GM23338 (cell line): Measurements from ENCODE around the gene JAG2. TPM values are rescaled to one million over a fixed set of nuclear protein-coding genes. Genes with fewer than 3 reads are reported as not detected.

ENCODE experiments used
- ATAC-seq: fragments of 200-7000 bp; cut with Tn5 transposase; 3 replicates; pipeline ENCODE4 v1.9.1; 2020
- DNase-seq: peaks from one replicate; pipeline ENCODE4 v3.0.0-alpha.2; 2015; ENCODE audit warnings: low spot score
- H2AFZ ChIP-seq: fragments of 200-600 bp; sonication (generic); 2 replicates; pipeline ENCODE4 v1.8.0; 2016; ENCODE audit warnings: antibody characterized with exemption, mild to moderate bottlenecking, moderate library complexity
- H3F3A ChIP-seq: fragments of 200-600 bp; sonication (generic); replicated peaks from 2 replicates; pipeline ENCODE4 v1.8.0; 2017; ENCODE audit warnings: antibody characterized with exemption, mixed run types, low read depth
- H3K27ac ChIP-seq: fragments of 200-600 bp; sonication (generic); 2 replicates; pipeline ENCODE4 v1.6.1; 2016; ENCODE audit warnings: low read depth
- H3K27me3 ChIP-seq: fragments of 200-600 bp; sonication (generic); 2 replicates; pipeline ENCODE4 v1.8.0; 2016; ENCODE audit warnings: mild to moderate bottlenecking, mixed run types, moderate library complexity; ENCODE audit not compliant: insufficient read depth
- H3K36me3 ChIP-seq: fragments of 200-600 bp; sonication (generic); 2 replicates; pipeline ENCODE4 v1.8.0; 2016; ENCODE audit warnings: mild to moderate bottlenecking; ENCODE audit not compliant: insufficient read depth
- H3K4me1 ChIP-seq: fragments of 200-600 bp; sonication (generic); 2 replicates; pipeline ENCODE4 v1.8.0; 2016; ENCODE audit warnings: mild to moderate bottlenecking, moderate library complexity; ENCODE audit not compliant: insufficient read depth
- H3K4me2 ChIP-seq: fragments of 200-600 bp; sonication (generic); 2 replicates; pipeline ENCODE4 v1.7.1; 2017; ENCODE audit warnings: mixed run types
- H3K4me3 ChIP-seq: fragments of 200-600 bp; sonication (generic); 2 replicates; pipeline ENCODE4 v1.6.1; 2016; ENCODE audit warnings: mixed run types
- H3K79me2 ChIP-seq: fragments of 200-600 bp; sonication (generic); replicated peaks from 2 replicates; pipeline ENCODE4 v1.8.0; 2017; ENCODE audit warnings: mild to moderate bottlenecking; ENCODE audit not compliant: insufficient read depth
- H3K9me2 ChIP-seq: fragments of 200-600 bp; sonication (generic); 2 replicates; pipeline ENCODE4 v1.8.0; 2017; ENCODE audit not compliant: insufficient read depth
- H4K20me1 ChIP-seq: fragments of 200-600 bp; sonication (generic); replicated peaks from 2 replicates; pipeline ENCODE4 v1.8.0; 2017; ENCODE audit warnings: mild to moderate bottlenecking; ENCODE audit not compliant: insufficient read depth
- H3K27ac Mint-ChIP-seq: 2 replicates; pipeline ENCODE4 v1.8.0; 2020; ENCODE audit warnings: inconsistent platforms, mild to moderate bottlenecking, moderate library complexity, mixed read lengths
- H3K27me3 Mint-ChIP-seq: 3 replicates; pipeline ENCODE4 v1.8.0; 2022; ENCODE audit warnings: low read depth, mild to moderate bottlenecking, moderate library complexity, mixed read lengths, inconsistent platforms; ENCODE audit not compliant: insufficient read depth, poor library complexity
- H3K36me3 Mint-ChIP-seq: 3 replicates; pipeline ENCODE4 v1.8.0; 2021; ENCODE audit warnings: low read depth, mild to moderate bottlenecking, inconsistent platforms, moderate library complexity, mixed read lengths
- H3K4me1 Mint-ChIP-seq: 3 replicates; pipeline ENCODE4 v1.8.0; 2020; ENCODE audit warnings: mild to moderate bottlenecking, inconsistent platforms, mixed read lengths
- H3K4me3 Mint-ChIP-seq: 3 replicates; pipeline ENCODE4 v1.8.0; 2021; ENCODE audit warnings: moderate library complexity, mild to moderate bottlenecking, inconsistent platforms, mixed read lengths
- H3K9me3 Mint-ChIP-seq: 3 replicates; pipeline ENCODE4 v1.8.0; 2020; ENCODE audit warnings: moderate library complexity, mild to moderate bottlenecking, inconsistent platforms, mixed read lengths
- CREB1 ChIP-seq: fragments of 250-450 bp; sonication (Bioruptor Pico); IDR thresholded peaks from 2 replicates; pipeline ENCODE4 v1.5.0; 2020; ENCODE audit warnings: low read depth, mild to moderate bottlenecking, moderate library complexity
- CTCF ChIP-seq, 2 experiments: fragments of 200-600 bp in 1 of 2; sonication (generic) in 1 of 2; conservative IDR thresholded peaks; 2 replicates each; pipeline versions ENCODE4 v1.5.1 to v1.6.1; 2016 to 2017; ENCODE audit warnings: antibody characterized with exemption in 2 of 2, low read depth in 2 of 2, mild to moderate bottlenecking in 2 of 2, moderate library complexity in 1 of 2
- ETS1 ChIP-seq: IDR thresholded peaks from 2 replicates; pipeline ENCODE4 v1.6.1; 2016; ENCODE audit warnings: antibody characterized with exemption
- EZH2phosphoT487 ChIP-seq: fragments of 200-600 bp; sonication (generic); IDR thresholded peaks from one replicate; pipeline ENCODE4 v1.8.1; 2018; ENCODE audit warnings: antibody characterized with exemption; ENCODE audit not compliant: unreplicated experiment
- STAT1 ChIP-seq: IDR thresholded peaks from one replicate; pipeline ENCODE4 v1.6.1; 2016; ENCODE audit warnings: antibody characterized with exemption; ENCODE audit not compliant: unreplicated experiment
- ZNF331 ChIP-seq: fragments of 250-450 bp; sonication (Bioruptor Pico); IDR thresholded peaks from 2 replicates; pipeline ENCODE4 v1.5.0; 2020; ENCODE audit warnings: low read depth, mild to moderate bottlenecking, moderate library complexity
- polyA plus RNA-seq: library from polyadenylated mRNA; unstranded; fragments of >200 nt; fragmentation: Nextera tagmentation; extraction: Ambion mirVana; gene quantifications from 2 replicates; pipeline ENCODE4 v1.2.1, GENCODE V29; 2016
- total RNA-seq: library from RNA; depleted of rRNA; stranded (reverse); fragments of >200 nt; shearing (Covaris generic); gene quantifications from 2 replicates; pipeline ENCODE4 v1.2.3, GENCODE V29; 2014
- TF ChIP-seq, protein P1 (sequence below): IDR thresholded peaks from one replicate; pipeline ENCODE4 v1.6.1; 2018; ENCODE audit warnings: antibody characterized with exemption; ENCODE audit not compliant: unreplicated experiment

The JAG2 gene
- total and polyA plus RNA-seq, 2 experiments from 2014 or later = 1.9 to 10.3 TPM

DNA sequence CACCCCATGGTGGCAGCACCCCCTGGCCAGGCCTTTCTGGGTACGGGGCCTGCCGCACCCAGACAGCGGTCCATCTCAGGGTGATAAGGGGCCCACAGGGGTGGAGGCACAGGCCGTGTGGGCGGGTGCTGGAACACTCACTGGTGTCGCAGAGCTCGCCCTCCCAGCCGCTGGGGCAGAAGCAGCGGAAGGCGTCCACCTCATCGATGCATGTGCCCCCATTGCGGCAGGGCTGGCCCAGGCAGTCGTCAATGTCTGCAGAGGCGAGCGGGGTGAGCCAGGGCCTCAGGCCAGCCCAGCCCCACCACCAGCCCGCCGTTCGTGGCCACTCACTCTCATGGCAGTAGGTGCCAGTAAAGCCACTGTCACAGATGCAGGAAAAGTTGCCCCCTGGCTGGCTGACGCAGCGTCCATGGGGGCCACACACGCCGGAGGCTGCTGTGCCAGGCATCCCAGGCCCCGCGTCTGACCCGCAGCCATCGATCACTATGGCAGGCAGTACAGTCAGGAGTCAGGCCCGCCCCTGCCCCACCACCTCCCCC is 19.9 kb downstream of the JAG2 start (continued):
- TF ChIP-seq ETS1 = no peak
- TF ChIP-seq CTCF (conservative IDR thresholded peaks at IDR 0.05; ENCODE audit: low read depth in 2 of 2) = no peak
- no peak for TF ChIP-seq STAT1
- TF ChIP-seq EZH2phosphoT487 = no peak
- TF ChIP-seq, protein P1, sequence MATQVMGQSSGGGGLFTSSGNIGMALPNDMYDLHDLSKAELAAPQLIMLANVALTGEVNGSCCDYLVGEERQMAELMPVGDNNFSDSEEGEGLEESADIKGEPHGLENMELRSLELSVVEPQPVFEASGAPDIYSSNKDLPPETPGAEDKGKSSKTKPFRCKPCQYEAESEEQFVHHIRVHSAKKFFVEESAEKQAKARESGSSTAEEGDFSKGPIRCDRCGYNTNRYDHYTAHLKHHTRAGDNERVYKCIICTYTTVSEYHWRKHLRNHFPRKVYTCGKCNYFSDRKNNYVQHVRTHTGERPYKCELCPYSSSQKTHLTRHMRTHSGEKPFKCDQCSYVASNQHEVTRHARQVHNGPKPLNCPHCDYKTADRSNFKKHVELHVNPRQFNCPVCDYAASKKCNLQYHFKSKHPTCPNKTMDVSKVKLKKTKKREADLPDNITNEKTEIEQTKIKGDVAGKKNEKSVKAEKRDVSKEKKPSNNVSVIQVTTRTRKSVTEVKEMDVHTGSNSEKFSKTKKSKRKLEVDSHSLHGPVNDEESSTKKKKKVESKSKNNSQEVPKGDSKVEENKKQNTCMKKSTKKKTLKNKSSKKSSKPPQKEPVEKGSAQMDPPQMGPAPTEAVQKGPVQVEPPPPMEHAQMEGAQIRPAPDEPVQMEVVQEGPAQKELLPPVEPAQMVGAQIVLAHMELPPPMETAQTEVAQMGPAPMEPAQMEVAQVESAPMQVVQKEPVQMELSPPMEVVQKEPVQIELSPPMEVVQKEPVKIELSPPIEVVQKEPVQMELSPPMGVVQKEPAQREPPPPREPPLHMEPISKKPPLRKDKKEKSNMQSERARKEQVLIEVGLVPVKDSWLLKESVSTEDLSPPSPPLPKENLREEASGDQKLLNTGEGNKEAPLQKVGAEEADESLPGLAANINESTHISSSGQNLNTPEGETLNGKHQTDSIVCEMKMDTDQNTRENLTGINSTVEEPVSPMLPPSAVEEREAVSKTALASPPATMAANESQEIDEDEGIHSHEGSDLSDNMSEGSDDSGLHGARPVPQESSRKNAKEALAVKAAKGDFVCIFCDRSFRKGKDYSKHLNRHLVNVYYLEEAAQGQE = no peak

DNA sequence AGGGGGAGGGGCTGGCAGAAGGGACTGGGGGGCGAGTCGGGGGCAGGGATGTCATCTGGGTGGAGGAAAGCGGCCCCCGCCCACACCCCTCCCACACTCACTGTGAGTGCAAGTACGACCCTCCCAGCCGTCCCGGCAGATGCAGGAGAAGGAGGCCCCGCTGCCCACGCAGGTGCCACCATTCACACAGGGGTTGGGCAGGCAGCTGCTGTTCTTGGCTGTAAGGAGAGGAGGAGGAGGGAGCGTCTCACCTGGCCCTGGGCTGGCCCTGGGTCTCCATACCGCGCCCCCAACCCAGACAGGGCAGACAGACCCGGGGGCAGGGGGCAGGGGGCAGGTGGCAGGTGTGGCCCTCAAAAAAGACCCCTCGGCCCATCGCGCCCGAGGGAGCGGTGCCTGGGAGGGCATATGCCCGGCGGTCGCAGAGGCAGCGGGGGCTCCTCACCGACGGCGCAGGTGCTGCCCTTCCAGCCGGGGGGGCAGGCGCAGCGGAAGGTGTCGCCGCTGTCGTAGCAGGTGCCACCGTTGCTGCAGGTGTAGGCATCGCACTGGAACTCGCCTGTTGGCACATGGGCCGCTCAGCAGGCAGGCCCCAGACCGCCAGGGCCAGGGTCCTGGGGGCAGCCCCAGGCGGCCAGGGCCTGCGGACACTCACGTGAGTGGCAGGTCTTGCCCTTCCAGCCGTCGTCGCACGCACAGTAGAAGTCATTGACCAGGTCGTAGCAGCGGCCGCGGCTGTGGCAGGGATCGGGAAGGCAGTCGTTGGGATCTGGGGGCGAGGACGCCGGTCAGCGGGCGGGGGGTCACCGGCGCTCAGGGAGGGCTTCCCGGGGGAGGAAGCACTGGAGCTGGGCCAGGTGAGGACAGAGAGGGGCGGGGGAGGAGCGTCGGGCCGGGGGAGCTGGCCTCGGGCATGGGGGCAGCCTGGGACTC is 20.6 kb downstream of the JAG2 start:
- ATAC-seq = no peak
- H3K9me2 ChIP-seq = no peaks in the 10 kb centered on the region
- H3K4me2 ChIP-seq = no peak overlapping the region
- H3K4me3 ChIP-seq = no peak overlapping the region
- Mint-ChIP-seq H3K36me3 (no peaks in the 10 kb centered on the region), H3K4me1 (no peaks in the 10 kb centered on the region), H3K27me3 (no peaks in the 10 kb centered on the region), H3K4me3 (no peak overlapping the region), H3K9me3 (no peaks in the 10 kb centered on the region), H3K27ac (no peak overlapping the region)
- H3K27ac ChIP-seq = no peak overlapping the region
- H4K20me1 ChIP-seq = no peaks in the 10 kb centered on the region
- no peak overlapping the region for H2AFZ ChIP-seq
- H3F3A ChIP-seq = no peaks in the 10 kb centered on the region
- no peaks in the 10 kb centered on the region for H3K36me3 ChIP-seq
- no peaks in the 10 kb centered on the region for H3K79me2 ChIP-seq
- H3K27me3 ChIP-seq = no peaks in the 10 kb centered on the region
- DNase-seq = no peak
- no peaks in the 10 kb centered on the region for H3K4me1 ChIP-seq
- no peak for TF ChIP-seq CTCF (conservative IDR thresholded peaks at IDR 0.05; ENCODE audit: low read depth in 2 of 2)
- TF ChIP-seq, protein P1 = no peak
- no peak for TF ChIP-seq ZNF331
- TF ChIP-seq CREB1 (CRISPR knock-in tag) = no peak
